Urinary bladder (tissue), 4 donors: ENCODE measurements around the gene OTOS. TPM values are rescaled to one million over a fixed set of nuclear protein-coding genes. Genes with fewer than 3 reads are reported as not detected.

Source experiments
- DNase-seq: peaks from one replicate; pipeline ENCODE4 v3.0.0-alpha.2; 2015; ENCODE audit errors: extremely low spot score
- H3K27ac ChIP-seq: one replicate; pipeline ENCODE4 v1.5.1; 2013; ENCODE audit warnings: low read depth, mild to moderate bottlenecking, moderate library complexity
- H3K36me3 ChIP-seq: one replicate; pipeline ENCODE4 v1.6.1; 2013; ENCODE audit warnings: mild to moderate bottlenecking, moderate library complexity; ENCODE audit not compliant: insufficient read depth
- H3K4me1 ChIP-seq: one replicate; pipeline ENCODE4 v1.6.1; 2013; ENCODE audit warnings: mild to moderate bottlenecking, moderate library complexity; ENCODE audit not compliant: insufficient read depth
- H3K4me3 ChIP-seq: one replicate; pipeline ENCODE4 v1.5.1; 2013; ENCODE audit warnings: low read depth, low read length
- WGBS: extraction: QIAGEN DNeasy Blood & Tissue Kit; methylation state at CpG from one replicate; pipeline ENCODE4 v1.1.7; 2013; 5-methylcytosine and 5-hydroxymethylcytosine counted together
- polyA plus RNA-seq: library from polyadenylated mRNA; stranded (reverse); fragments of 200-250 nt; gene quantifications from one replicate; pipeline ENCODE4 v1.2.3, GENCODE V29; 2013
- total RNA-seq: library from RNA; depleted of rRNA; stranded (reverse); fragments of >200 nt; gene quantifications from one replicate; pipeline ENCODE4 v1.2.3, GENCODE V29; 2014
- donor health status: healthy with polysubstance abuse.
- donor health status: healthy.

Gene OTOS
- not detected for total RNA-seq
- polyA plus RNA-seq: not detected

GRCh38 chr2:240140511-240140910, at the start of gene OTOS:
OTOS (minus strand) TSS chr2:240140658; CDS start chr2:240140326, 332 bp downstream.
- Histone ChIP-seq H3K4me3 (no peak within 1 kb of the TSS), H3K4me1 (no peaks in the 10 kb centered on the region), H3K36me3 (no peaks in the 10 kb centered on the region), H3K27ac (no peak within 1 kb of the TSS)
- WGBS: 67% methylated on average over 5 of the region's 5 CpGs
- no peak for DNase-seq

GRCh38 chr2:240189686-240190085, 49.2 kb upstream of the OTOS start:
- no peaks in the 10 kb centered on the region for H3K36me3 ChIP-seq
- no peak overlapping the region for H3K4me3 ChIP-seq
- H3K27ac ChIP-seq: no peak overlapping the region
- no peaks in the 10 kb centered on the region for H3K4me1 ChIP-seq
- DNase-seq: no peak
- WGBS: 76% methylated on average over 4 of the region's 4 CpGs

- DNase-seq: no peak
- WGBS: 82% methylated on average over 10 of the region's 10 CpGs
- no peak overlapping the region for H3K4me3 ChIP-seq
- H3K4me1 ChIP-seq: no peaks in the 10 kb centered on the region
- H3K27ac ChIP-seq: no peak overlapping the region
- no peaks in the 10 kb centered on the region for H3K36me3 ChIP-seq
These were observed 47.6 kb upstream of the OTOS start for GRCh38 chr2:240187989-240188590.

- no peak for DNase-seq
- no peak overlapping the region for H3K4me3 ChIP-seq
- no peaks in the 10 kb centered on the region for H3K4me1 ChIP-seq
- no peaks in the 10 kb centered on the region for H3K36me3 ChIP-seq
- H3K27ac ChIP-seq: no peak overlapping the region
- 90% methylated on average over 7 of the region's 7 CpGs for WGBS
These were observed 45.8 kb upstream of the OTOS start for GRCh38 chr2:240186191-240186725.

GRCh38 chr2:240184656-240185055, 44.2 kb upstream of the OTOS start:
- no peak overlapping the region for H3K4me3 ChIP-seq
- H3K4me1 ChIP-seq: no peaks in the 10 kb centered on the region
- no peaks in the 10 kb centered on the region for H3K36me3 ChIP-seq
- DNase-seq: no peak
- no peak overlapping the region for H3K27ac ChIP-seq
- 48% methylated on average over 3 of the region's 3 CpGs for WGBS

- no peak overlapping the region for H3K4me3 ChIP-seq
- no peak for DNase-seq
- no peak overlapping the region for H3K27ac ChIP-seq
- WGBS: 76% methylated on average over 13 of the region's 13 CpGs
- H3K4me1 ChIP-seq: no peaks in the 10 kb centered on the region
- no peaks in the 10 kb centered on the region for H3K36me3 ChIP-seq
These were observed 43.6 kb upstream of the OTOS start for GRCh38 chr2:240183875-240184590.

GRCh38 chr2:240183006-240183874, 42.8 kb upstream of the OTOS start:
- DNase-seq: no peak
- Histone ChIP-seq H3K4me3 (no peak overlapping the region), H3K27ac (no peak overlapping the region), H3K4me1 (no peaks in the 10 kb centered on the region), H3K36me3 (no peaks in the 10 kb centered on the region)
- 78% methylated on average over 22 of the region's 22 CpGs for WGBS

- DNase-seq: no peak
- WGBS: 77% methylated on average over 4 of the region's 4 CpGs
- Histone ChIP-seq H3K27ac (no peak overlapping the region), H3K4me3 (no peak overlapping the region), H3K4me1 (no peaks in the 10 kb centered on the region), H3K36me3 (no peaks in the 10 kb centered on the region)
These were observed 42.0 kb upstream of the OTOS start for GRCh38 chr2:240182476-240182875.

- 85% methylated on average over 5 of the region's 5 CpGs for WGBS
- no peak for DNase-seq
- Histone ChIP-seq H3K4me3 (no peak overlapping the region), H3K27ac (no peak overlapping the region), H3K4me1 (no peaks in the 10 kb centered on the region), H3K36me3 (no peaks in the 10 kb centered on the region)
These were observed 41.5 kb upstream of the OTOS start for GRCh38 chr2:240182001-240182400.

- no peaks in the 10 kb centered on the region for H3K4me1 ChIP-seq
- no peaks in the 10 kb centered on the region for H3K36me3 ChIP-seq
- WGBS: 62% methylated on average over 8 of the region's 8 CpGs
- H3K27ac ChIP-seq: no peak overlapping the region
- DNase-seq: no peak
- no peak overlapping the region for H3K4me3 ChIP-seq
These were observed 39.6 kb upstream of the OTOS start for GRCh38 chr2:240179941-240180666.

- 82% methylated on average over 11 of the region's 11 CpGs for WGBS
- no peak for DNase-seq
These were observed 38.8 kb upstream of the OTOS start for GRCh38 chr2:240179186-240179815.

GRCh38 chr2:240178564-240178963, 38.1 kb upstream of the OTOS start:
- Histone ChIP-seq H3K4me3 (no peak overlapping the region), H3K27ac (no peak overlapping the region), H3K4me1 (no peaks in the 10 kb centered on the region), H3K36me3 (no peaks in the 10 kb centered on the region)
- DNase-seq: no peak
- WGBS: 80% methylated on average over 3 of the region's 3 CpGs

More at GRCh38 chr2:240179186-240179815, 38.8 kb upstream of the OTOS start:
- Histone ChIP-seq H3K4me1 (no peaks in the 10 kb centered on the region), H3K4me3 (no peak overlapping the region), H3K36me3 (no peaks in the 10 kb centered on the region), H3K27ac (no peak overlapping the region)

GRCh38 chr2:240174496-240174895, 34.0 kb upstream of the OTOS start:
- Histone ChIP-seq H3K27ac (no peak overlapping the region), H3K4me3 (no peak overlapping the region), H3K4me1 (no peaks in the 10 kb centered on the region), H3K36me3 (no peaks in the 10 kb centered on the region)
- WGBS: 54% methylated on average over 7 of the region's 7 CpGs
- DNase-seq: no peak
